GM23248 (cell line): Measurements from ENCODE around the gene TMEM59.
"Not testable (repeated sequence)": the region's sequence is repeated elsewhere in the genome, so short reads cannot be mapped to it uniquely, and the experiment has no call there.

Experiments
- EZH2 ChIP-seq: fragments of 200-600 bp; sonication (generic); IDR thresholded peaks from 2 replicates; pipeline ENCODE4 v1.6.1; 2018; ENCODE audit warnings: antibody characterized with exemption, mild to moderate bottlenecking; ENCODE audit not compliant: insufficient read depth, poor library complexity, severe bottlenecking
- EZH2phosphoT487 ChIP-seq: fragments of 200-600 bp; sonication (generic); IDR thresholded peaks from 2 replicates; pipeline ENCODE4 v1.6.1; 2018; ENCODE audit warnings: antibody characterized with exemption, moderate library complexity, mild to moderate bottlenecking, low read depth; ENCODE audit not compliant: insufficient read depth

DNA sequence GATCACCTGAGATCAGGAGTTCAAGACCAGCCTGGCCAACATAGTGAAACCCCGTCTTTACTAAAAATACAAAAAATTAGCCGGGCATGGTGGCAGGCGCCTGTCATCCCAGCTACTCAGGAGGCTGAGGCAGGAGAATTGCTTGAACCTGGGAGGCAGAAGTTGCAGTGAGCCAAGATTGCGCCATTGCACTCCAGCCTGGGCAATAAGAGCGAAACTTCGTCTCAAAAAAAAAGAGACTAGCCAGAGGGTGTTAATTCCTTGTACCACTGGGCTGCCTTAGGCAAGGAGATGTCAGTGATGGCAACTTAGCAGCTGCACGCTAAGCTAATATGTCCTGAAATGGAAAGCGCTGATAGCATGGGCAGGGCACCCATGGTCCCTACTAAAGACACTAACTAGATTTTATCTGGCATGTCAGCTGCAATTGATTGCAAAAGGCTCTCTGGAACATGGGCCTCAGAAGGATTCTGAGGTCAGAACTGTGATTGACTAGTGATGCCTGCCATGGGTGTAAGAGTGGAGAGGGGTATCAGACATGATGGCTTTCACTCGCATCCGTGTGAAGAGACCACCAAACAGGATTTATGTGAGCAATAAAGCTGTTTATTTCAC lies 33.3 kb downstream of the TMEM59 start:
- not testable (repeated sequence) for TF ChIP-seq EZH2phosphoT487, EZH2
